Right lobe of liver (tissue), 4 donors: ENCODE results near the gene C8A.

Source experiments
- POLR2A ChIP-seq: fragments of 450-650 bp; IDR thresholded peaks from one replicate; pipeline ENCODE4 v1.6.1; 2017; ENCODE audit warnings: antibody characterized with exemption, mild to moderate bottlenecking
- TF ChIP-seq, protein P1 (sequence below), 4 donors: fragments of 200-600 bp in 3 of 4; fragments of 450-650 bp in 1 of 4; IDR thresholded peaks; one replicate each; pipeline versions ENCODE4 v1.5.1 to v1.8.0; 2016 to 2022; ENCODE audit warnings: antibody characterized with exemption in 4 of 4, mild to moderate bottlenecking in 2 of 4
- donor health status: DM: no; HTN: no; CAD: no.
- donor health status: DM: no; HTN: no; CAD: no.
- donor health status: DM: no; HTN: yes; CAD: no.

DNA sequence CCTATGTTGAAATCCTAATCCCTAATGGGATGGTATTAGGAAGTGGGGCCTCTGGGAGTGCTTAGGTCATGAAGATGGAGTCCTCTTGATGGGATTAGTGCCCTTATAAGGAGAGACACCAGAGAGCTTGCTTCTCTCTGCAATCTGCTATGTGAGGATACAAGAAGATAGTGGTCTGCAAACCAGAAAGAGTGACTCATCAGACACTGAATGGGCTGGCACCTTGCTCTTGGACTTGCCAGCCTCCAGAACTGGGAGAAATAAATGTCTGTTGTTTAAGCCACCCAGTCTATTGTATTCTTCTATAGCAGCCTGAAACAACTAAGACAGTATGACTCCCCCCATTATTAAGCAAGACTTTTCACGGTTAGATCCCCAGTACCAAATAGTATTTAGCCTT lies 67.9 kb downstream of the C8A start:
- no peak for TF ChIP-seq POLR2A
- TF ChIP-seq, protein P1, sequence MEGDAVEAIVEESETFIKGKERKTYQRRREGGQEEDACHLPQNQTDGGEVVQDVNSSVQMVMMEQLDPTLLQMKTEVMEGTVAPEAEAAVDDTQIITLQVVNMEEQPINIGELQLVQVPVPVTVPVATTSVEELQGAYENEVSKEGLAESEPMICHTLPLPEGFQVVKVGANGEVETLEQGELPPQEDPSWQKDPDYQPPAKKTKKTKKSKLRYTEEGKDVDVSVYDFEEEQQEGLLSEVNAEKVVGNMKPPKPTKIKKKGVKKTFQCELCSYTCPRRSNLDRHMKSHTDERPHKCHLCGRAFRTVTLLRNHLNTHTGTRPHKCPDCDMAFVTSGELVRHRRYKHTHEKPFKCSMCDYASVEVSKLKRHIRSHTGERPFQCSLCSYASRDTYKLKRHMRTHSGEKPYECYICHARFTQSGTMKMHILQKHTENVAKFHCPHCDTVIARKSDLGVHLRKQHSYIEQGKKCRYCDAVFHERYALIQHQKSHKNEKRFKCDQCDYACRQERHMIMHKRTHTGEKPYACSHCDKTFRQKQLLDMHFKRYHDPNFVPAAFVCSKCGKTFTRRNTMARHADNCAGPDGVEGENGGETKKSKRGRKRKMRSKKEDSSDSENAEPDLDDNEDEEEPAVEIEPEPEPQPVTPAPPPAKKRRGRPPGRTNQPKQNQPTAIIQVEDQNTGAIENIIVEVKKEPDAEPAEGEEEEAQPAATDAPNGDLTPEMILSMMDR (IDR thresholded peaks at IDR 0.05): no peak
